Lower leg skin (tissue), 4 donors: Measurements from ENCODE around the gene TTYH2. TPM values are rescaled to one million over a fixed set of nuclear protein-coding genes. Genes with fewer than 3 reads are reported as not detected.
A peak's percentile ranks its signal among the peaks of the same experiment; 100 is the strongest.

Experiments
- DNase-seq, 2 donors: peaks; one replicate each; pipeline ENCODE4 v3.0.0-alpha.2; 2019; ENCODE audit warnings: low spot score in 2 of 2
- H3K4me3 ChIP-seq: fragments of 200-600 bp; sonication (generic); 2 replicates; pipeline ENCODE4 v1.5.1; 2017; ENCODE audit warnings: mild to moderate bottlenecking, low read depth; ENCODE audit not compliant: poor library complexity, severe bottlenecking
- POLR2A ChIP-seq, 2 donors: fragments of 450-650 bp; IDR thresholded peaks; one replicate each; pipeline ENCODE4 v1.6.1; 2016 to 2017; ENCODE audit warnings: antibody characterized with exemption in 2 of 2, mild to moderate bottlenecking in 1 of 2, moderate library complexity in 1 of 2
- WGBS, 2 donors: methylation state at CpG; one replicate each; pipeline ENCODE4 v1.1.5; 2018; 5-methylcytosine and 5-hydroxymethylcytosine counted together
- intact Hi-C: fragments of 100-400 bp; cut with DNase I; formaldehyde crosslinking; loops from one replicate; pipeline ENCODE4 v1.15.0; 2023; ENCODE audit warnings: low total_unique reads
- total RNA-seq, 4 donors: library from RNA; depleted of rRNA; stranded (reverse); fragments of >200 nt; gene quantifications; one replicate each; pipeline ENCODE4 v1.1.0, GENCODE V29; 2016
- TF ChIP-seq, protein P1 (sequence below), 3 donors: fragments of 450-650 bp; IDR thresholded peaks; one replicate each; pipeline ENCODE4 v1.5.1; 2016; ENCODE audit warnings: antibody characterized with exemption in 3 of 3, mild to moderate bottlenecking in 3 of 3, moderate library complexity in 2 of 3

The TTYH2 gene, protein sequence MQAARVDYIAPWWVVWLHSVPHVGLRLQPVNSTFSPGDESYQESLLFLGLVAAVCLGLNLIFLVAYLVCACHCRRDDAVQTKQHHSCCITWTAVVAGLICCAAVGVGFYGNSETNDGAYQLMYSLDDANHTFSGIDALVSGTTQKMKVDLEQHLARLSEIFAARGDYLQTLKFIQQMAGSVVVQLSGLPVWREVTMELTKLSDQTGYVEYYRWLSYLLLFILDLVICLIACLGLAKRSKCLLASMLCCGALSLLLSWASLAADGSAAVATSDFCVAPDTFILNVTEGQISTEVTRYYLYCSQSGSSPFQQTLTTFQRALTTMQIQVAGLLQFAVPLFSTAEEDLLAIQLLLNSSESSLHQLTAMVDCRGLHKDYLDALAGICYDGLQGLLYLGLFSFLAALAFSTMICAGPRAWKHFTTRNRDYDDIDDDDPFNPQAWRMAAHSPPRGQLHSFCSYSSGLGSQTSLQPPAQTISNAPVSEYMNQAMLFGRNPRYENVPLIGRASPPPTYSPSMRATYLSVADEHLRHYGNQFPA
- total RNA-seq, result 10 to 100 TPM in 2 of 4 donors, 1 to 10 TPM in 2; 4.3 to 12.7 (median 8.6) TPM

DNA sequence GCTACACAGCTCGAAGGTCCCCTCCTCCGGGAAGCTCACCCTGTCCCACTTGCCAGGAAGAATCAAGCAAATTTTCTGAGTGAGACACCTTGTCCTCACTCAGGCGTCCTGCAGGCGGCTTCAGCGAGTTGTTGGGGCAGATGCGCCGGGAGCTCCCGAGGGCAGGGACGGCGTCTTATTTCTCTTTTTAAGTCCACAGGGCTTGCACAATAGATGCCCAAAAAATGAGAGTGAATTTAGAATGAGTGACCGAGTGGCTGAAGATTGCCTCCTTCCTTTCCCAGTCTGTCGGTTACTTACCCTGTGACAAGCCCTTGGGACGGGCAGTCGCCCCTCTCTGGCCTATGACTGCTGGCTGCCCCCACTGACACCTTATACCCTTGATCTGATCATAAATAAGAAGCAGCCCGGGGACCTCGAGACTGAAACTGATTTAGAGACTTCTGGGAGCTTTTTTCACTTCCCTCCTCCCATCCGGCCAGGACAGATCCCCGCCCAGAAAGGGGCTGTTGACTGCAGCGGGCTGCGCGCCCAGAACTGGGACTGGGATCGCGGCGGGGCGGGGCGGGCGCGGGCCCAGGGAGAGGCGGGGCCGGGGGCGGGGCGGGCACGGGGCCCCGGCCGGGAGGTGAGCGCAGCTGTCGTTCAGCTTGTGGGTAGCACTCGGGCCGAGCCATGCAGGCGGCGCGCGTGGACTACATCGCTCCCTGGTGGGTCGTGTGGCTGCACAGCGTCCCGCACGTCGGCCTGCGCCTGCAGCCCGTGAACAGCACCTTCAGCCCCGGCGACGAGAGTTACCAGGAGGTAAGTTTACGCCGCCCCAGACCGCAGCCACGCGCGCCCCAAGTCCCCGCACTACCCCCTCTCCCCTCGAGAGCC, at the start of gene TTYH2:
TSS of gene TTYH2 (plus strand) at position 659 of the 879 bp plus-strand sequence. CDS start at position 676, 17 bp downstream.
- H3K4me3 ChIP-seq, result peak within 1 kb of the TSS; percentile 42
- DNase-seq, result peak; percentile 89 to 97
- WGBS, 2 donors, result 1 to 2% methylated on average over 32 to 34 of the region's 62 CpGs
- intact Hi-C loops, result loop anchor here (10.0 kb wide), 1 partner anchor 152 kb away; the partner anchor contains the start of genes BTBD17 and GPR142
- no peak for TF ChIP-seq POLR2A (IDR thresholded peaks at IDR 0.05)
- TF ChIP-seq, protein P1, sequence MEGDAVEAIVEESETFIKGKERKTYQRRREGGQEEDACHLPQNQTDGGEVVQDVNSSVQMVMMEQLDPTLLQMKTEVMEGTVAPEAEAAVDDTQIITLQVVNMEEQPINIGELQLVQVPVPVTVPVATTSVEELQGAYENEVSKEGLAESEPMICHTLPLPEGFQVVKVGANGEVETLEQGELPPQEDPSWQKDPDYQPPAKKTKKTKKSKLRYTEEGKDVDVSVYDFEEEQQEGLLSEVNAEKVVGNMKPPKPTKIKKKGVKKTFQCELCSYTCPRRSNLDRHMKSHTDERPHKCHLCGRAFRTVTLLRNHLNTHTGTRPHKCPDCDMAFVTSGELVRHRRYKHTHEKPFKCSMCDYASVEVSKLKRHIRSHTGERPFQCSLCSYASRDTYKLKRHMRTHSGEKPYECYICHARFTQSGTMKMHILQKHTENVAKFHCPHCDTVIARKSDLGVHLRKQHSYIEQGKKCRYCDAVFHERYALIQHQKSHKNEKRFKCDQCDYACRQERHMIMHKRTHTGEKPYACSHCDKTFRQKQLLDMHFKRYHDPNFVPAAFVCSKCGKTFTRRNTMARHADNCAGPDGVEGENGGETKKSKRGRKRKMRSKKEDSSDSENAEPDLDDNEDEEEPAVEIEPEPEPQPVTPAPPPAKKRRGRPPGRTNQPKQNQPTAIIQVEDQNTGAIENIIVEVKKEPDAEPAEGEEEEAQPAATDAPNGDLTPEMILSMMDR (IDR thresholded peaks at IDR 0.05), result no peak

DNA sequence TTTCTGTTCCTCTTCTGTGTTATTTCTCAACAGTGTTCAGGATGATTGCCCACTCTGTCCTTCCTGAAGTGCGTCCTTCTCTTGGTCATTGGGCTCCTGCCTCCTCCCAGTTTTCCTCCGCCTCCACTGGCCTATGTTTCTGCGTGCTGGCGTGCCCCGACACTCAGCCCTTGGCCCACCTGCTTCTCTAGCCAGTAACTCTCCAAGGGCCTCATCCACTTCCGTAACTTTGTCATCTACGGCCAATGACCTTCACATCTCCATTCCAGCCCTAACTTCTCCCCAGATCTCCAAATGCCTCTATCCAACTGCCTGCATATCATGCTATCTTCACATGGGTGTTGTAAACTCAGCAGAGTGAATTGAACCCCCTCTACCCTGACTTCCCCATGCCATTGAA, 49.5 kb upstream of the TTYH2 start:
- TF ChIP-seq, protein P1 (IDR thresholded peaks at IDR 0.05), result no peak
- TF ChIP-seq POLR2A (IDR thresholded peaks at IDR 0.05), result no peak
- WGBS, 2 donors, result 85 to 86% methylated on average over 7 of the region's 7 CpGs

DNA sequence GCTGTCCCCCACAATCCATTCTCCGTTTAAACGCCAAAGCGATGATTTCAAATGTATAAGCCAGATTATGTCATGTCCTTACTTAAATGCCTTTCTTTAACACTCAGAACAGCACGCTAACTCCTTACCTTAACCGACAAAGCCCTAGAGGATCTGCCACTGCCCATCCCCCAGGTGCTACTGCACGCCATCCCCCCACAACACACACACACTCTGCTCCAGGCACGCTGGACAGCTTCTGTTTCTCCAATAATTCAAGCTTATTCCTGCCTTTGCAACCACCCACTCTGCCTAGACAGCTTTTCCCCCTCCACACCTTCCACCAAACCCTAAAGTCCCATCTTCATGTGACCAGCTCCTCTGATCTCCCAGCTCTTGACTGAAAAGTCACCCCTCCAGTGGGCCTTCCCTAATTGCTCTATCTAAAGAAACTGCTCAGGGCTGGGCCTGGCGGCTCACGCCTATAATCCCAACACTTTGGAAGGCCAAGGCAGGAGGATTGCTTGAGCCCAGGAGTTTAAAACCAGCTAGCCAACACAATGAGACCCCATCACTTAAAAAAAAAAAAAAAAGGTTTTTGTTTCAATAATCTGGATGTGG, 48.8 kb upstream of the TTYH2 start:
- TF ChIP-seq, protein P1 (IDR thresholded peaks at IDR 0.05), result no peak
- no peak for TF ChIP-seq POLR2A (IDR thresholded peaks at IDR 0.05)
- no peak overlapping the region for H3K4me3 ChIP-seq
- DNase-seq, result peak in 1 of 2 donors; percentile 31
- intact Hi-C loops, result no loop called here
- 86 to 94% methylated on average over 9 of the region's 9 CpGs for WGBS, 2 donors

More for the DNA sequence above, 49.5 kb upstream of the TTYH2 start:
- no peak overlapping the region for H3K4me3 ChIP-seq
- intact Hi-C loops, result no loop called here
- peak in 1 of 2 donors; percentile 62 for DNase-seq

DNA sequence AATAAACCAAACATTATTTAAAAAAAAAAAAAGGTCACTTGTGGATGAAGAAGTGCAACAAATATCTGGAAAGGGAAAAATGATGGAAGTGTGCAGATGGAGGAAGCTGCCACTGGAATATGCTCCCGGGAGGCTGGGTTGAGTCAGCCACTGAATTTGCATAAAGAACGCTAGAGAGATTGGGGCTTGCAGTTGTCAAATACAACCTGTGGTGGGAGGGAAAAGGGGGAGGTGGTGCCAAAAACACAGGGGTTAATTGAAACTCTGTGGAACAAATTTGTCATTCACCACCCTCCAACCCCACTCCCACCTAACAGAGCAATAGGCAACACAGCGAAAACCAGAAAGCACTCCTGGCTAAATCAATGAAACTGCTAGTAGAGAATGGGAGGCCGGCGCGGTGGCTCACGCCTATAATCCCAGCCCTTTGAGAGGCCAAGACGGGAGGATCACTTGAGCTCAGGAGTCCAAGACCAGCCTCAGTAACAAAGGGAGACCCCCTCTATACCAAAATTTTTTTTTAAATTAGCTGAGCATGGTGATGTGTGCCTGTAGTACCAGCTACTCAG, 47.5 kb upstream of the TTYH2 start:
- TF ChIP-seq POLR2A (IDR thresholded peaks at IDR 0.05), result no peak
- TF ChIP-seq, protein P1 (IDR thresholded peaks at IDR 0.05), result no peak
- intact Hi-C loops, result no loop called here
- no peak overlapping the region for H3K4me3 ChIP-seq
- DNase-seq, result peak in 1 of 2 donors; percentile 50
- WGBS, 2 donors, result 75 to 78% methylated on average over 8 of the region's 8 CpGs

DNA sequence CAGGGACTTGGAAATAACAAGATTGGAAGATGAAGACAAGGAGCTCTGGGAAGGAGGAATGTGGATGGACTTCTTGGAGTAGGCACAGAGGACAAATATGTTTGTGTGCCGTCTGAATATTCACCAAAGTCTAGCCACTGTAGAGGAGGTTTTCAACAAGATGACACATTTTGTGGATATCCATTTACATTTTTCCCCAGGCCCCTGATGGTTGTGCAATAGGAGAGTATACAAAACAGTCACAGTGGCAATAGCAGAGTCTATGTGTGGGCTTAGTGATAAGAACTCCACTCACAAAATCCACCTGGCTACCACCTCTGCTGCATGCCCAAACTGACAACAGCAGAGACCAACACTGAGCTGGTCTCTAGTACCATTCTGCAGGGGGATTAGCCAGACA, 42.4 kb upstream of the TTYH2 start:
- TF ChIP-seq, protein P1 (IDR thresholded peaks at IDR 0.05), result no peak
- no peak for TF ChIP-seq POLR2A (IDR thresholded peaks at IDR 0.05)
- WGBS, 2 donors, result 71 to 86% methylated on average over 1 of the region's 1 CpG
- no peak for DNase-seq
- intact Hi-C loops, result no loop called here
- no peak overlapping the region for H3K4me3 ChIP-seq
